ENCODE data around the gene ACACA. TPM values are rescaled to one million over a fixed set of nuclear protein-coding genes. Genes with fewer than 3 reads are reported as not detected.

Gene ACACA
- total RNA-seq, 4 donors from 2014 or later = 40.5 to 64.1 (median 51.8) TPM

- no peak for ATAC-seq
- H3K27ac ChIP-seq = no peak overlapping the region
- peaks cover 0 to 68% of the 10 kb centered on the region in 2 donors for H3K36me3 ChIP-seq
- 86% methylated on average over 4 of the region's 8 CpGs; no CpG with 5 or more reads in 1 of the 2 donors for WGBS, 2 donors (ENCODE audit: low coverage in 1 of 2)
- peaks cover 0 to under 1% (median 0%) of the 10 kb centered on the region in 3 donors for H3K4me1 ChIP-seq
- no peak overlapping the region for H3K4me3 ChIP-seq
- H3K27me3 ChIP-seq = no peaks in the 10 kb centered on the region
- TF ChIP-seq CTCF (IDR thresholded peaks at IDR 0.05) (no peak), POLR2AphosphoS5 (IDR thresholded peaks at IDR 0.05) (no peak), EP300 (IDR thresholded peaks at IDR 0.05) (no peak), POLR2A (IDR thresholded peaks at IDR 0.05) (no peak)
- H3K9me3 ChIP-seq = no peaks in the 10 kb centered on the region
These were observed 351.7 kb downstream of the ACACA start for GRCh38 chr17:37054894-37055293.

- no peak for TF ChIP-seq POLR2AphosphoS5 (IDR thresholded peaks at IDR 0.05)
- no peak for TF ChIP-seq CTCF (IDR thresholded peaks at IDR 0.05)
- TF ChIP-seq EP300 (IDR thresholded peaks at IDR 0.05) = no peak
- no peak for TF ChIP-seq POLR2A (IDR thresholded peaks at IDR 0.05)
- no peak overlapping the region for H3K27ac ChIP-seq
- no peak for ATAC-seq
- peaks cover 0 to 74% of the 10 kb centered on the region in 2 donors for H3K36me3 ChIP-seq
- H3K9me3 ChIP-seq = no peaks in the 10 kb centered on the region
- no peaks in the 10 kb centered on the region for H3K27me3 ChIP-seq
- WGBS, 2 donors (ENCODE audit: low coverage in 1 of 2) = 100% methylated on average over 1 of the region's 6 CpGs; no CpG with 5 or more reads in 1 of the 2 donors
- no peak overlapping the region for H3K4me3 ChIP-seq
- peaks cover 0 to 1% (median 0%) of the 10 kb centered on the region in 3 donors for H3K4me1 ChIP-seq
These were observed 354.2 kb downstream of the ACACA start for GRCh38 chr17:37052450-37052849.

GRCh38 chr17:37051833-37052232 is 354.8 kb downstream of the ACACA start:
- TF ChIP-seq POLR2AphosphoS5 (IDR thresholded peaks at IDR 0.05) (no peak), POLR2A (IDR thresholded peaks at IDR 0.05) (no peak), EP300 (IDR thresholded peaks at IDR 0.05) (no peak), CTCF (IDR thresholded peaks at IDR 0.05) (no peak)
- ATAC-seq = no peak
- Histone ChIP-seq H3K36me3 (peaks cover 0 to 68% of the 10 kb centered on the region in 2 donors), H3K9me3 (no peaks in the 10 kb centered on the region), H3K4me1 (peaks cover 0 to 3% (median 0%) of the 10 kb centered on the region in 3 donors), H3K27ac (no peak overlapping the region), H3K27me3 (no peaks in the 10 kb centered on the region), H3K4me3 (no peak overlapping the region)
- WGBS, 2 donors (ENCODE audit: low coverage in 1 of 2) = 97 to 100% methylated on average over 1 to 3 of the region's 3 CpGs

GRCh38 chr17:37051381-37051780 is 355.3 kb downstream of the ACACA start:
- H3K4me3 ChIP-seq = no peak overlapping the region
- no peak for ATAC-seq
- H3K27ac ChIP-seq = no peak overlapping the region
- peaks cover 0 to 3% (median 0%) of the 10 kb centered on the region in 3 donors for H3K4me1 ChIP-seq
- TF ChIP-seq CTCF (IDR thresholded peaks at IDR 0.05) = no peak
- no peak for TF ChIP-seq POLR2A (IDR thresholded peaks at IDR 0.05)
- TF ChIP-seq EP300 (IDR thresholded peaks at IDR 0.05) = no peak
- no peak for TF ChIP-seq POLR2AphosphoS5 (IDR thresholded peaks at IDR 0.05)
- H3K27me3 ChIP-seq = no peaks in the 10 kb centered on the region
- no peaks in the 10 kb centered on the region for H3K9me3 ChIP-seq
- WGBS, 2 donors (ENCODE audit: low coverage in 1 of 2) = 86 to 93% methylated on average over 3 to 5 of the region's 5 CpGs
- peaks cover 0 to 63% of the 10 kb centered on the region in 2 donors for H3K36me3 ChIP-seq

GRCh38 chr17:37050920-37051319 is 355.7 kb downstream of the ACACA start:
- H3K9me3 ChIP-seq = no peaks in the 10 kb centered on the region
- ATAC-seq = no peak
- peaks cover 0 to 59% of the 10 kb centered on the region in 2 donors for H3K36me3 ChIP-seq
- H3K4me1 ChIP-seq = peaks cover 0 to 3% (median 0%) of the 10 kb centered on the region in 3 donors
- H3K27ac ChIP-seq = no peak overlapping the region
- 90 to 100% methylated on average over 1 to 2 of the region's 5 CpGs for WGBS, 2 donors (ENCODE audit: low coverage in 1 of 2)
- H3K27me3 ChIP-seq = no peaks in the 10 kb centered on the region
- no peak overlapping the region for H3K4me3 ChIP-seq
- TF ChIP-seq POLR2AphosphoS5 (IDR thresholded peaks at IDR 0.05) = no peak
- TF ChIP-seq EP300 (IDR thresholded peaks at IDR 0.05) = no peak
- no peak for TF ChIP-seq POLR2A (IDR thresholded peaks at IDR 0.05)
- TF ChIP-seq CTCF (IDR thresholded peaks at IDR 0.05) = no peak
